PC-9 (cell line): ENCODE measurements around the gene UTS2R. TPM values are rescaled to one million over a fixed set of nuclear protein-coding genes. Genes with fewer than 3 reads are reported as not detected.

Experiments
- BruUV-seq: library from RNA; stranded (reverse); fragments of 400-500 nt; replicated peaks from 2 replicates; lab custom pipeline; 2021; lab: Mats Ljungman, UMichigan
- CTCF ChIA-PET: fragments of 300-600 bp; sonication (Branson Sonifier 250); formaldehyde crosslinking; loops from one replicate; lab custom pipeline; 2022; ENCODE audit warnings: antibody characterized with exemption; lab: Charles Lee
- POLR2A ChIA-PET: fragments of 300-600 bp; sonication (Branson Sonifier 250); formaldehyde crosslinking; loops from one replicate; lab custom pipeline; 2022; ENCODE audit warnings: antibody characterized with exemption; ENCODE audit not compliant: unreplicated experiment; lab: Charles Lee
- DNase-seq, 2 experiments: peaks; one replicate each; pipeline versions ENCODE4 v3.0.0 to v3.0.0-alpha.2; 2015 to 2022; ENCODE audit warnings: mixed read lengths in 1 of 2
- H2AFZ ChIP-seq: fragments of 200-600 bp; sonication (generic); 2 replicates; pipeline ENCODE4 v1.8.1; 2017; ENCODE audit warnings: antibody characterized with exemption
- H3F3A ChIP-seq: fragments of 200-600 bp; sonication (generic); 2 replicates; pipeline ENCODE4 v1.8.1; 2017; ENCODE audit warnings: antibody characterized with exemption, mild to moderate bottlenecking, low read depth; ENCODE audit not compliant: insufficient read depth
- H3K27ac ChIP-seq: fragments of 200-600 bp; sonication (generic); 2 replicates; pipeline ENCODE4 v1.6.1; 2016; ENCODE audit warnings: mixed run types
- H3K27me3 ChIP-seq: fragments of 200-600 bp; sonication (generic); 2 replicates; pipeline ENCODE4 v1.6.1; 2016; ENCODE audit warnings: low read depth, mixed run types; ENCODE audit not compliant: insufficient read depth
- H3K36me3 ChIP-seq: fragments of 200-600 bp; sonication (generic); 2 replicates; pipeline ENCODE4 v1.6.1; 2016; ENCODE audit warnings: low read depth, mixed run types
- H3K4me1 ChIP-seq: fragments of 200-600 bp; sonication (generic); replicated peaks from 2 replicates; pipeline ENCODE4 v1.6.1; 2016; ENCODE audit warnings: mixed run types; ENCODE audit not compliant: insufficient read depth
- H3K4me2 ChIP-seq: fragments of 200-600 bp; sonication (generic); 2 replicates; pipeline ENCODE4 v1.6.1; 2017; ENCODE audit warnings: mixed run types
- H3K4me3 ChIP-seq: fragments of 200-600 bp; sonication (generic); 2 replicates; pipeline ENCODE4 v1.6.1; 2016; ENCODE audit warnings: mixed run types
- H3K79me2 ChIP-seq: fragments of 200-600 bp; sonication (generic); 2 replicates; pipeline ENCODE4 v1.6.1; 2017; ENCODE audit warnings: low read depth, mixed run types
- H3K9me2 ChIP-seq: fragments of 200-600 bp; sonication (generic); 2 replicates; pipeline ENCODE4 v1.8.1; 2017; ENCODE audit warnings: mild to moderate bottlenecking; ENCODE audit not compliant: insufficient read depth
- H3K9me3 ChIP-seq: fragments of 200-600 bp; sonication (generic); 2 replicates; pipeline ENCODE4 v1.8.1; 2016; ENCODE audit warnings: low read depth; ENCODE audit not compliant: insufficient read depth
- H4K20me1 ChIP-seq: fragments of 200-600 bp; sonication (generic); 2 replicates; pipeline ENCODE4 v1.8.1; 2017; ENCODE audit not compliant: insufficient read depth
- EZH2 ChIP-seq: fragments of 200-600 bp; sonication (generic); IDR thresholded peaks from 2 replicates; pipeline ENCODE4 v1.8.0; 2017; ENCODE audit warnings: antibody characterized with exemption, low read depth
- intact Hi-C: fragments of 100-400 bp; cut with micrococcal nuclease; formaldehyde crosslinking; loops from one replicate; pipeline ENCODE4 v1.10.0; 2022; ENCODE audit not compliant: unreplicated experiment
- total RNA-seq: library from RNA; stranded (reverse); gene quantifications from 2 replicates; pipeline ENCODE4 v1.2.3, GENCODE V29; 2021
- TF ChIP-seq, protein P1 (sequence below): fragments of 200-600 bp; sonication (generic); conservative IDR thresholded peaks from 2 replicates; pipeline ENCODE4 v1.6.1; 2017; ENCODE audit warnings: mixed run types, antibody characterized with exemption, mild to moderate bottlenecking, moderate library complexity

Gene UTS2R
- total RNA-seq, 1 experiment from 2014 or later: not detected

DNA sequence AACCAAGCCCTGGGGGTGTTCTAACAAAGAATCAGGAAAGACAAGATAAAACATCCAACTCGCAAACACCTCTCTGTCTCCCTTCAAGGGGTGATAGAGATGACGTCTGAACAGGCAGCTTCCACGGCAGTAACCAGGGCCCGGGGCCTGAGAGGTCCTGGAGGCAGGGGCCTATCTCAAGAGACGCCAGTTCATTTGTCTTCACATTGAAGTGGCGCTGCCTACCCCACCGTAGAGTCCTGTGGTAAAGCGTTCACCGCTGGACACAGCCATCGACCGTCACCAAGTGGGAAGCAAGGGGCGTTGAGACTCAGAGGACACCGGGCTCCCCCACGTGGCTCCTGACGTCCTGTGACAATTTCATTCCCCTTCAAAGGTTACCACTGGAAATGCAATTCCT is 21.4 kb downstream of the UTS2R start:
- Histone ChIP-seq H3K4me1 (no peaks in the 10 kb centered on the region), H3K4me3 (no peak overlapping the region), H2AFZ (no peak overlapping the region), H4K20me1 (no peaks in the 10 kb centered on the region; the same call in 1 of the 2 replicates), H3F3A (no peaks in the 10 kb centered on the region), H3K4me2 (no peak overlapping the region), H3K9me2 (no peaks in the 10 kb centered on the region), H3K9me3 (no peaks in the 10 kb centered on the region), H3K36me3 (no peaks in the 10 kb centered on the region), H3K27me3 (no peaks in the 10 kb centered on the region), H3K79me2 (no peaks in the 10 kb centered on the region), H3K27ac (no peak overlapping the region)
- ChIA-PET POLR2A (no interaction called here), CTCF (no interaction called here)
- DNase-seq: no peak
- intact Hi-C loops: no loop called here
- TF ChIP-seq EZH2: no peak
- TF ChIP-seq, protein P1, sequence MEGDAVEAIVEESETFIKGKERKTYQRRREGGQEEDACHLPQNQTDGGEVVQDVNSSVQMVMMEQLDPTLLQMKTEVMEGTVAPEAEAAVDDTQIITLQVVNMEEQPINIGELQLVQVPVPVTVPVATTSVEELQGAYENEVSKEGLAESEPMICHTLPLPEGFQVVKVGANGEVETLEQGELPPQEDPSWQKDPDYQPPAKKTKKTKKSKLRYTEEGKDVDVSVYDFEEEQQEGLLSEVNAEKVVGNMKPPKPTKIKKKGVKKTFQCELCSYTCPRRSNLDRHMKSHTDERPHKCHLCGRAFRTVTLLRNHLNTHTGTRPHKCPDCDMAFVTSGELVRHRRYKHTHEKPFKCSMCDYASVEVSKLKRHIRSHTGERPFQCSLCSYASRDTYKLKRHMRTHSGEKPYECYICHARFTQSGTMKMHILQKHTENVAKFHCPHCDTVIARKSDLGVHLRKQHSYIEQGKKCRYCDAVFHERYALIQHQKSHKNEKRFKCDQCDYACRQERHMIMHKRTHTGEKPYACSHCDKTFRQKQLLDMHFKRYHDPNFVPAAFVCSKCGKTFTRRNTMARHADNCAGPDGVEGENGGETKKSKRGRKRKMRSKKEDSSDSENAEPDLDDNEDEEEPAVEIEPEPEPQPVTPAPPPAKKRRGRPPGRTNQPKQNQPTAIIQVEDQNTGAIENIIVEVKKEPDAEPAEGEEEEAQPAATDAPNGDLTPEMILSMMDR: no peak
- BruUV-seq: no TSS peak

DNA sequence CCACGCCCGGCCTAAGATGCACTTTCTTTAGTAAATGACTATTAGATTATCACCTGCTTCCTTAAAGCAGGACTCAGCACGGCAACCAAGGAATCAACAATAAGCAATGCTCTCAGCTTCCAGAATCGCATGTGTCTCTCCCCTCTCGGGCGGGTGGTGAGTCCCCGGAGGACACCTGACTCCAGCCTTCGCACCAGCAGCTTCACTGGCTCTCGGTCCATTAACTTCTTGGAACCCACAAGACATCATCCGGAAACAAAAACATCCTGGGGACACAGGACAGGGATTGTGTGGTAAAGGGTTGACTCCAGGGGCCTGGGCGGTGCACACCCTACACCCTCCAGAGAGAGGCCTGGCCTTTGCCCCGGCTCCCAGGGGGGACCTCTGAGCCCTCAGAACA is 22.7 kb downstream of the UTS2R start:
- ChIA-PET POLR2A (no interaction called here), CTCF (no interaction called here)
- no TSS peak for BruUV-seq
- Histone ChIP-seq H3K27me3 (no peaks in the 10 kb centered on the region), H3K9me3 (no peaks in the 10 kb centered on the region), H3K27ac (no peak overlapping the region), H3K4me2 (no peak overlapping the region), H3K4me1 (no peaks in the 10 kb centered on the region), H3K4me3 (no peak overlapping the region), H3K36me3 (no peaks in the 10 kb centered on the region), H3K79me2 (no peaks in the 10 kb centered on the region), H4K20me1 (no peaks in the 10 kb centered on the region; the same call in 1 of the 2 replicates), H3F3A (no peaks in the 10 kb centered on the region), H3K9me2 (no peaks in the 10 kb centered on the region), H2AFZ (no peak overlapping the region)
- DNase-seq: no peak
- intact Hi-C loops: no loop called here
- TF ChIP-seq EZH2: no peak
- TF ChIP-seq, protein P1: no peak

DNA sequence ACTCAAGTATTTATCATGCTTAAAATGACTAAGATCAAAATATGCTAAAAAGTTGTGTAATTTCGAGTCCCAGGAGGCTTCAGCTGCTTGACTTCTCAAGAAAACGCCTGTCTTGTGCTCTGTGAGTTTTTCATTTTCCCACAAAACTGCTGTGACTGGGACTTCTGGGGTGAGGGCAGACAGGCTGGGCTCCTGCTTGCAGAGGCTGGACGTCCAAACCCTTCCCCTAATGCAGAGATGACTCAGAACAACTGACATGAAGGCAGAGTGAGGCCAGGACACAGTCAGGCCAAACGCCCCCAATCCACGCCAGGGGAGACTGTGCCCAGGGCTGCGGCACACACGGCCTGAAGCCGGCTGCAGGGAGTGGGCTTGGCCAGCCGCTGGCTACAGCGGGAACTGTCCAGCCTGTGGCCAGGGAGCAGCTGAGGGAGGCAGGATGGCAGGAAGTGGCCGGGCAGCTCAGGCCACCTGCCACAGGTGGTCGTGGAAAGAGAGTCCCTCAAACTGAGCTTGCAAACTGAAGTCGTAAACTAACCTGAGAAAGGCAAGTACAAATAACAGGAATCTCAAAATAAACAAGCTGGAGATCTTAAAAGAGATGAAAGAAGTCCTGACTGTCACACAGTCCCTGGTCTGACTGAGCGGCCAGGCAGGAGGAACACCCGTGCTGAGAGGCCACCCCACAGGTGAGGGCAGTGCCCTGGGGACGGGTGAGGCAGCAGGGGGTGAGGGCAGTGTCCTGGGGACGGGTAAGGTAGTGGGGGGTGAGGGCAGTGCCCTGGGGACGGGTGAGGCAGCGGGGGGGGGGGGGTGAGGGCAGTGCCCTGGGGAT is 25.3 kb downstream of the UTS2R start:
- ChIA-PET POLR2A (interaction anchor here (0.7 kb wide), 1 partner anchor 381 kb away, joined by 8 read pairs; no protein-coding TSS in a partner anchor), CTCF (interaction anchor here (0.6 kb wide), 3 partner anchors 33 to 361 kb away, joined by 3 to 8 read pairs (median 3); no protein-coding TSS in a partner anchor)
- peak in 1 of 2 experiments; percentile 41 for DNase-seq
- Histone ChIP-seq H3K36me3 (no peaks in the 10 kb centered on the region), H3K9me2 (no peaks in the 10 kb centered on the region), H3K9me3 (no peaks in the 10 kb centered on the region), H2AFZ (no peak overlapping the region), H3K79me2 (no peaks in the 10 kb centered on the region), H3K27me3 (no peaks in the 10 kb centered on the region), H3K4me1 (no peaks in the 10 kb centered on the region), H3K27ac (no peak overlapping the region), H3K4me3 (no peak overlapping the region), H3K4me2 (no peak overlapping the region), H3F3A (no peaks in the 10 kb centered on the region), H4K20me1 (no peaks in the 10 kb centered on the region; the same call in 1 of the 2 replicates)
- BruUV-seq: no TSS peak
- TF ChIP-seq, protein P1: no peak
- TF ChIP-seq EZH2: no peak
- intact Hi-C loops: no loop called here
